T follicular helper cell (primary cell): ENCODE results near the gene NKX1-1.

Experiments used
- DNase-seq: peaks from one replicate; pipeline ENCODE4 v3.0.0-alpha.2; 2020; ENCODE audit warnings: low read depth

NKX1-1 gene

GRCh38 chr4:1359976-1360375, 46.3 kb downstream of the NKX1-1 start:
- DNase-seq, result no peak

- DNase-seq, result no peak
Measured at GRCh38 chr4:1359144-1359501, 47.1 kb downstream of the NKX1-1 start.

- DNase-seq, result no peak
Measured at GRCh38 chr4:1358421-1359143, 47.7 kb downstream of the NKX1-1 start.

GRCh38 chr4:1357356-1358248, 48.6 kb downstream of the NKX1-1 start:
- DNase-seq, result no peak

GRCh38 chr4:1356181-1356998, 49.9 kb downstream of the NKX1-1 start:
- DNase-seq, result peak; percentile 27

- no peak for DNase-seq
Measured at GRCh38 chr4:1355378-1355777, 50.9 kb downstream of the NKX1-1 start.

GRCh38 chr4:1354983-1355275, 51.3 kb downstream of the NKX1-1 start:
- DNase-seq, result no peak

- DNase-seq, result no peak
Measured at GRCh38 chr4:1354136-1354982, 51.9 kb downstream of the NKX1-1 start.

GRCh38 chr4:1353186-1354055, 52.8 kb downstream of the NKX1-1 start:
- no peak for DNase-seq
